Measurements from ENCODE around the gene CDKN2AIP.
"Not testable (repeated sequence)": the region's sequence is repeated elsewhere in the genome, so short reads cannot be mapped to it uniquely, and the experiment has no call there.

The CDKN2AIP gene

GRCh38 chr4:183448436-183448835 lies 4.0 kb downstream of the CDKN2AIP start:
- no peak for DNase-seq (ENCODE audit: low read depth in 2 of 2)

- DNase-seq (ENCODE audit: low read depth in 2 of 2) = no peak
Observed at GRCh38 chr4:183449193-183449882, 4.9 kb downstream of the CDKN2AIP start.

- DNase-seq (ENCODE audit: low read depth in 2 of 2) = no peak
Observed at GRCh38 chr4:183450108-183450507, 5.7 kb downstream of the CDKN2AIP start.

- no peak for DNase-seq (ENCODE audit: low read depth in 2 of 2)
Observed at GRCh38 chr4:183455431-183456195, 11.2 kb downstream of the CDKN2AIP start.

- DNase-seq (ENCODE audit: low read depth in 2 of 2) = no peak
Observed at GRCh38 chr4:183458005-183458404, 13.6 kb downstream of the CDKN2AIP start.

- DNase-seq (ENCODE audit: low read depth in 2 of 2) = not testable (repeated sequence)
Observed at GRCh38 chr4:183463903-183464619, 19.6 kb downstream of the CDKN2AIP start.

GRCh38 chr4:183465879-183466278 lies 21.4 kb downstream of the CDKN2AIP start:
- DNase-seq (ENCODE audit: low read depth in 2 of 2) = not testable (repeated sequence)

- DNase-seq (ENCODE audit: low read depth in 2 of 2) = no peak
Observed at GRCh38 chr4:183467246-183467645, 22.8 kb downstream of the CDKN2AIP start.

GRCh38 chr4:183468210-183469095 lies 24.0 kb downstream of the CDKN2AIP start:
- no peak for DNase-seq (ENCODE audit: low read depth in 2 of 2)

- DNase-seq (ENCODE audit: low read depth in 2 of 2) = no peak
Observed at GRCh38 chr4:183469285-183469684, 24.8 kb downstream of the CDKN2AIP start.

- DNase-seq (ENCODE audit: low read depth in 2 of 2) = no peak
Observed at GRCh38 chr4:183469936-183470335, 25.5 kb downstream of the CDKN2AIP start.

GRCh38 chr4:183470821-183471220 lies 26.4 kb downstream of the CDKN2AIP start:
- no peak for DNase-seq (ENCODE audit: low read depth in 2 of 2)

- peak; percentile 78 to 82 for DNase-seq (ENCODE audit: low read depth in 2 of 2)
Observed at GRCh38 chr4:183471946-183472708, 27.7 kb downstream of the CDKN2AIP start.

GRCh38 chr4:183478123-183478522 lies 33.7 kb downstream of the CDKN2AIP start:
- no peak for DNase-seq (ENCODE audit: low read depth in 2 of 2)

- no peak for DNase-seq (ENCODE audit: low read depth in 2 of 2)
Observed at GRCh38 chr4:183478926-183479325, 34.5 kb downstream of the CDKN2AIP start.

GRCh38 chr4:183482515-183483095 lies 38.2 kb downstream of the CDKN2AIP start:
- DNase-seq (ENCODE audit: low read depth in 2 of 2) = not testable (repeated sequence)

GRCh38 chr4:183483997-183484396 lies 39.6 kb downstream of the CDKN2AIP start:
- no peak for DNase-seq (ENCODE audit: low read depth in 2 of 2)

- no peak for DNase-seq (ENCODE audit: low read depth in 2 of 2)
Observed at GRCh38 chr4:183485411-183486160, 41.1 kb downstream of the CDKN2AIP start.

GRCh38 chr4:183492791-183493222 lies 48.4 kb downstream of the CDKN2AIP start:
- DNase-seq (ENCODE audit: low read depth in 2 of 2) = no peak

GRCh38 chr4:183493246-183493645 lies 48.8 kb downstream of the CDKN2AIP start:
- DNase-seq (ENCODE audit: low read depth in 2 of 2) = no peak
